Measurements from ENCODE around the gene NOTCH2.
"Not testable (repeated sequence)": the region's sequence is repeated elsewhere in the genome, so short reads cannot be mapped to it uniquely, and the experiment has no call there.

DNA sequence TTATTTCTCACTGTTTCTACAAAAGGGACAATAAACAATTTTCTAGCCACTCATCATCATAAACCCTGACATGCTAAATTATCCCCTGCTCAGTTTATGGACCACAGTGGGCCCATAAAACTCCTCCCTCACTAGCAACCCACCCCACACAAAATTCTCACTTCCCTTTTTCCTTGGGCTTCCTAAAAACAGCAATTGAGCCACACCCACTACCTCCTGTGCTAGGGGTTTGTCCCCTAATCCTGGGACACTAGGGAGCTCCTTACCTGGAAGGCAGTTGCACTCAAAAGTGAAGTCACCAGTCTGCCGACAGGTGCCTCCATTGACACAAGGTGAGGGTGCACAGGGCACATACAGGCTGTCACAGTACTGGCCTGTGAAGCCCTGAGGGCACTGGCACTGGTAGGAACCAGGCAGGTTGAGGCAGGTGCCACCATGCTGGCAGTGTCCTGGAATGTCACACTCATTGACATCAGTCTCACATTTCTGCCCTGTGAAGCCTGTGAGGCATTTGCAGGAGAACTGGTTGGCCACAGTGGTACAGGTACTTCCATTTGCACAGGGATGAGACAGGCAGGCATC is 72.6 kb downstream of the NOTCH2 start:
- TF ChIP-seq, protein P1, sequence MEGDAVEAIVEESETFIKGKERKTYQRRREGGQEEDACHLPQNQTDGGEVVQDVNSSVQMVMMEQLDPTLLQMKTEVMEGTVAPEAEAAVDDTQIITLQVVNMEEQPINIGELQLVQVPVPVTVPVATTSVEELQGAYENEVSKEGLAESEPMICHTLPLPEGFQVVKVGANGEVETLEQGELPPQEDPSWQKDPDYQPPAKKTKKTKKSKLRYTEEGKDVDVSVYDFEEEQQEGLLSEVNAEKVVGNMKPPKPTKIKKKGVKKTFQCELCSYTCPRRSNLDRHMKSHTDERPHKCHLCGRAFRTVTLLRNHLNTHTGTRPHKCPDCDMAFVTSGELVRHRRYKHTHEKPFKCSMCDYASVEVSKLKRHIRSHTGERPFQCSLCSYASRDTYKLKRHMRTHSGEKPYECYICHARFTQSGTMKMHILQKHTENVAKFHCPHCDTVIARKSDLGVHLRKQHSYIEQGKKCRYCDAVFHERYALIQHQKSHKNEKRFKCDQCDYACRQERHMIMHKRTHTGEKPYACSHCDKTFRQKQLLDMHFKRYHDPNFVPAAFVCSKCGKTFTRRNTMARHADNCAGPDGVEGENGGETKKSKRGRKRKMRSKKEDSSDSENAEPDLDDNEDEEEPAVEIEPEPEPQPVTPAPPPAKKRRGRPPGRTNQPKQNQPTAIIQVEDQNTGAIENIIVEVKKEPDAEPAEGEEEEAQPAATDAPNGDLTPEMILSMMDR (IDR thresholded peaks at IDR 0.05), result not testable (repeated sequence)
- not testable (repeated sequence) for TF ChIP-seq POLR2A (IDR thresholded peaks at IDR 0.05); POLR2AphosphoS5 (IDR thresholded peaks at IDR 0.05; ENCODE audit: insufficient read depth in 1 of 2, low read depth in 1 of 2)

All from vagina (tissue), 2 donors.